Stimulated activated naive CD8-positive, alpha-beta T cell treated with anti-CD3 and anti-CD28 coated beads, Interleukin-15, Interleukin-2, amounts not matched to agents 100 ng/mL and 50 ng/mL, for 24 hours (primary cell): Measurements from ENCODE around the gene RIBC2.

ENCODE experiments used
- H3K27ac Mint-ChIP-seq: one replicate; pipeline ENCODE4 v1.8.0; 2021; ENCODE audit warnings: mild to moderate bottlenecking, mixed read lengths
- H3K27me3 Mint-ChIP-seq: one replicate; pipeline ENCODE4 v1.8.0; 2021; ENCODE audit warnings: mixed read lengths
- H3K36me3 Mint-ChIP-seq: one replicate; pipeline ENCODE4 v1.8.0; 2021; ENCODE audit warnings: low read depth, mixed read lengths
- H3K4me1 Mint-ChIP-seq: one replicate; pipeline ENCODE4 v1.8.0; 2021; ENCODE audit warnings: low read depth, mixed read lengths
- H3K4me3 Mint-ChIP-seq: one replicate; pipeline ENCODE4 v1.8.0; 2021; ENCODE audit warnings: mild to moderate bottlenecking, mixed read lengths
- H3K9me3 Mint-ChIP-seq: one replicate; pipeline ENCODE4 v1.8.0; 2021; ENCODE audit warnings: mixed read lengths

The RIBC2 gene

DNA sequence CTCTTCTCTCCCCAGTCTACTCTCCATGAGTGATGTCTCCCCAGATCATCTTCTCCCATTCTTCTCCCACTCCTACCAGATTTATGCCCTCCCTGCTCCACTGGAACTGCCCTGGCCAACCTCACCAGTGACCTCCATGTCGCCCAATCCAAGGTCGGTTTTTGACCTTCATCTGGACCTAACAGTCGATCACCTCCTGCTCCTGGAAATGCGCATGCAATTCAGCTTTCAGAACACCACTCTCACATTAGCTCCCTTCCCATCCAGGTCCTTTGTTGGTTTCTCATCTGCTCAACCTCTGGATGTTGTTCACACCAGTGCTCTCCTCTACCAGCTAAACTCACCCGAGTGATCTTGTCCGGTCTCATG lies 5.3 kb downstream of the RIBC2 start:
- H3K27me3 Mint-ChIP-seq, result peaks cover 3% of the 10 kb centered on the region
- peaks cover 15% of the 10 kb centered on the region for H3K36me3 Mint-ChIP-seq
- no peak overlapping the region for H3K27ac Mint-ChIP-seq
- no peaks in the 10 kb centered on the region for H3K9me3 Mint-ChIP-seq
- no peak overlapping the region for H3K4me3 Mint-ChIP-seq
- H3K4me1 Mint-ChIP-seq, result peaks cover 11% of the 10 kb centered on the region

DNA sequence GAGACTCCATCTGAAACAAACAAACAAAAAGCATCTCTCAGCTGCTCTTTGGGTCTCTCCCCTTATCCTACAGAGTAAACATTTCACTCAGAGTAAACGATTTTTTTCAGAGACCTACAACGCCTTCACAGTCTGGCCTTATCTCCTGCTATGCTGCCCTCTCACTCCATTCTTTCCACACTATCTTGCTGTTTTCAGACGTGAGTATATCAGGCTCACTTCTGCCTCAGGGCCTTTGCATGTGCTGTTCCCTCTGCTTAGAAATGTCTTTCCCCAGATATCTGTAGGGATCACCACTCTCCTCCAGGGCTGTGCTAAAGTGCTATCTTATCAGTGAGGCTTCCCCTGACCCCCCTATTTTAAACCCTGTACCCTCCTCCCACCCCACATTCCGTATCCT lies 6.5 kb downstream of the RIBC2 start:
- Mint-ChIP-seq H3K27ac (no peak overlapping the region), H3K4me1 (no peaks in the 10 kb centered on the region), H3K36me3 (peaks cover 15% of the 10 kb centered on the region), H3K9me3 (no peaks in the 10 kb centered on the region), H3K27me3 (no peaks in the 10 kb centered on the region), H3K4me3 (no peak overlapping the region)

DNA sequence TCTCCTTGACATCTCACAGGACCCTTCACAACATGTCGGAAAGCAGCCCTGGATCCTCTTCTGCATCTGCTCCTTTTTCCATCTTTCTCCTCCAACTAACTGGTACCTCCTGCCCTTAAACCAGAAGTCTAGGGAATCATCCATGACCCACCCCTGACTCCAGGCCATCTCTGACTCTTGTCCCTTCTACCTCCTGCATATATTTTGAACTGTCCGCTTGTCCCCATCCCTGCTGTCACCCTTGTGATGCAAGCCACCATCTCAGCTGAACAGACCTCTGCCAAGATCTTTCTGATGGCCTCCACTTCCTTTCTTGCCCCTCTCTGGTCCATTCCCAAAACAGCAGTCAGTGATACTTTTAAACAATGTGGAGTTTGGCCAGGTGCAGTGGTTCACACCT lies 7.0 kb downstream of the RIBC2 start:
- Mint-ChIP-seq H3K27me3 (no peaks in the 10 kb centered on the region), H3K4me3 (no peak overlapping the region), H3K4me1 (no peaks in the 10 kb centered on the region), H3K36me3 (peaks cover 15% of the 10 kb centered on the region), H3K27ac (no peak overlapping the region), H3K9me3 (no peaks in the 10 kb centered on the region)

DNA sequence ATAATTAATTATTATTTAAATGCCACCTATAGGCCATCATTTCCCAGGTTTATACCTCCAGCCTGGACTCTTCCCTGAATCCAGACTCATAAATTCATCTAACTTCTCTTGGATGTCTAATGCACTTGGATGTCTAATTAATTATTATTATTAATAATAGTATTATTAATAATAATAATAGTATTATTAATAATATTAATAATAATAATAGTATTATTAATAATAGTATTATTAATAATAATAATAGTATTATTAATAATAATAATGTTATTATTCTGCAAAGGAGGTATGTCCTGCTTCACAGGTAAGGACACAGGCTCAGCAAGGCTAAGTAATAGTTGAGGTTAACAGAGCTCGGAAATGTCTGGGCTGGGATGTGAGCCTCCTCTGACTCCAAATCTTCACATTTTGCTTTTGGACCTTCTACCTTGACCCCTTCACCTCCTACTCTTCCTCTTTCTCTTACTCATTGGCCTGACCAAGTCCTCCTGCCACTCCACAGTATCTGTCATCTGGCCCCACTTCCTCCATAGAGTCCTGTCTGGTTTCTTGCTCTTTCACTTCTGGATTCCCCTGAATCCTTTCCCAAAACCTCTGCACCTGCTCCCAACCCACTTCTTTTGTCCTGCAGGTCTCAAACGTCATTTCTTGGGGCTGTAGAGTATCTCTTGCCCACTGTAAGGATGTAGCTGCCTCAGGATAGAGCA lies 8.0 kb downstream of the RIBC2 start:
- H3K27ac Mint-ChIP-seq, result no peak overlapping the region
- no peaks in the 10 kb centered on the region for H3K27me3 Mint-ChIP-seq
- no peaks in the 10 kb centered on the region for H3K4me1 Mint-ChIP-seq
- H3K36me3 Mint-ChIP-seq, result peaks cover 15% of the 10 kb centered on the region
- no peak overlapping the region for H3K4me3 Mint-ChIP-seq
- no peaks in the 10 kb centered on the region for H3K9me3 Mint-ChIP-seq

DNA sequence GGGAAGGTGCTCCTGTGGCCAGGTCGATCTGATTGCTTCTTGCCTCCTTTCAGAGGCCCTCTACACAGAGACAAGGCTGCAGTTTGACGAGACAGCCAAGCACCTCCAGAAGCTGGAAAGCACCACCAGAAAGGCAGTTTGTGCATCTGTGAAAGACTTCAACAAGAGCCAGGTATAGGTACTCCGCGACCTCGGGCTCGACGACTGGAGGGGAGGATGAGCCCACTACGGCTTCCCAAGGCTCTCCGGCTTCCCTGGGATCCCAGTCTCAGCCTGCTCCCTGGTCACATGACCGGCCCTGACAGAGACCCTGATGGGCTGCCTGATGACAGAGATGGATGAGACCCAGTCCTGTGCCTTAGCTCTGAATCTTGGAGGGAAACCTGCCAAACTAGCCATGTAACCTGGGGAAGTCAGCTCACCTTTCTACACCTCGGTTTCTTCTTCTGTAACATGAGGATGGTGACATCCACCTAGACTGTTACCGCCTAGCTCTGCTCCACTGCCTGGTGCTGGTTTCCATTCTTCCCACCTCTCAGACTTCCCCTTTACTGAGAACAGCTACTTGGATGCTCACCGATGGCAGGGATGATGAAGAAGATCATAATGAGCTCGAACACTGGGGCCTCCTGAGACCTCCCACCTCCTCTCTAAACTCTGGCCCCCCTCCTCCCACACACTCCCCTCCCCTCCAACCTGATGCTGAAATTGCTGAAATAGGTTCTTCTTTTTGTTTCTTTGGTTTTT lies 8.9 kb downstream of the RIBC2 start:
- Mint-ChIP-seq H3K4me1 (no peaks in the 10 kb centered on the region), H3K36me3 (peaks cover 15% of the 10 kb centered on the region), H3K9me3 (no peaks in the 10 kb centered on the region), H3K27ac (no peak overlapping the region), H3K27me3 (no peaks in the 10 kb centered on the region), H3K4me3 (no peak overlapping the region)

DNA sequence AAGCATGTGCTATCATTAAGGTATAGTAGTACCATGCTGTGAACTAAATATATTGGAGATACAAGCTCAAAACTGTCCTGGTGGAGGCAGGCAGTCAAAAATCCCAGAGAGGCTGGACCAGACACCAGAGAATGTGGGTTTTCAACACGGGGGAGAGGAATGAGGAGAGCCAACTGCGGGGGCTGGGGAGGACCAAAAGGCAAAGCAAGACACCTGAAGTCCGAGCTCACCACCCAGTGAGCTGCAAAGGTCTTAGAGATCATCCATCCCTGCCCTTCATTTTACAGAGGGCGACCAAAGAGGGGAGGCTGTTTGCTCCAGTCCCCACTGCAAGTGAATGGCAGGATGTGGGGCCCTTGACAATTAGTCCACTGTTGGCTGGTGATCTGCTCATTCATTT lies 10.0 kb downstream of the RIBC2 start:
- Mint-ChIP-seq H3K4me3 (no peak overlapping the region), H3K27me3 (no peaks in the 10 kb centered on the region), H3K4me1 (no peaks in the 10 kb centered on the region), H3K27ac (no peak overlapping the region), H3K36me3 (peaks cover 15% of the 10 kb centered on the region), H3K9me3 (no peaks in the 10 kb centered on the region)

DNA sequence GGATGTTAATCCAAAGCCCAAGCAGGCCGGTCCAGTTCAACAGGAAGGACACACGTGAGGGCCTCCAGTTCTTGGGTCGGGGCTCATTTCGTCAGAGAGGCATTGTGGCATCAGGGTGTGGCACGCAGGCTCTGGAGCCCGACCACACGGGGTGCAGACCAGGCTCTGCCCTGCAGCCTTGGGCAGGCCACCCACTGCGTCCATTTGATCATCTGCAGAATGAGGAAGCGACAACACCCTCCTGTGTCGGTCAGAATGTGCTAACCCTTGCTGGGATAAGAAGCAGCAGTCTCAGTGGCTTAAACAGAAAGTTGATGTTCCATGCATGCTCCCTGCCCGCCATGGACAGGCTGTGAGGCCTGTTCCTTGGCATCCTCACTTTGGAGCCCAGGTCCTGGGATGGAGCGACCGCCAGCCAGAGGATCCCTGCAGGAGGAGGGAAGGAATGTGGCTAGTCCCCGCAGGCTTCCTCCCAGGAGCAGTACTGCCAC lies 10.8 kb downstream of the RIBC2 start:
- Mint-ChIP-seq H3K9me3 (no peaks in the 10 kb centered on the region), H3K27ac (no peak overlapping the region), H3K36me3 (peaks cover 9% of the 10 kb centered on the region), H3K27me3 (no peaks in the 10 kb centered on the region), H3K4me3 (no peak overlapping the region), H3K4me1 (no peaks in the 10 kb centered on the region)

DNA sequence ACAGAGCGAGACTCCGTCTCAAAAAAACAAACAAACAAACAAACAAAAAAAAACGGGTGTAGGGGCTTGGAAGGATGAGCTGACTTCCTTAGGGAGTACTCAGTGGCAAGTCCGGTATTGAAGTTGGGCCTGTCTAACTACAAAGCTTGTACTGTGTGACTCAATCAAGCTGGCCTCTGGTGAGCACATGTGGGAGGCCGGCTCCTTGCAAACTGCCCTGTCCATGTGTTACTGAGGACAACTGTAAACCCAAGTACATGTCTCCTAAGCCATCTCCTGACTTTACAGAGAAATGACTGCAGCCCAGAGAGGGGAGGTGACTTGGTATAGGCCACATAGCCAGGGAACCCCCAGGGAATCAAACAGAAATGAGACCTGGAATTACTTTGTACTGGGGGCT lies 11.6 kb downstream of the RIBC2 start:
- no peaks in the 10 kb centered on the region for H3K9me3 Mint-ChIP-seq
- no peak overlapping the region for H3K4me3 Mint-ChIP-seq
- no peaks in the 10 kb centered on the region for H3K27me3 Mint-ChIP-seq
- peaks cover 5% of the 10 kb centered on the region for H3K36me3 Mint-ChIP-seq
- no peak overlapping the region for H3K27ac Mint-ChIP-seq
- H3K4me1 Mint-ChIP-seq, result no peaks in the 10 kb centered on the region

DNA sequence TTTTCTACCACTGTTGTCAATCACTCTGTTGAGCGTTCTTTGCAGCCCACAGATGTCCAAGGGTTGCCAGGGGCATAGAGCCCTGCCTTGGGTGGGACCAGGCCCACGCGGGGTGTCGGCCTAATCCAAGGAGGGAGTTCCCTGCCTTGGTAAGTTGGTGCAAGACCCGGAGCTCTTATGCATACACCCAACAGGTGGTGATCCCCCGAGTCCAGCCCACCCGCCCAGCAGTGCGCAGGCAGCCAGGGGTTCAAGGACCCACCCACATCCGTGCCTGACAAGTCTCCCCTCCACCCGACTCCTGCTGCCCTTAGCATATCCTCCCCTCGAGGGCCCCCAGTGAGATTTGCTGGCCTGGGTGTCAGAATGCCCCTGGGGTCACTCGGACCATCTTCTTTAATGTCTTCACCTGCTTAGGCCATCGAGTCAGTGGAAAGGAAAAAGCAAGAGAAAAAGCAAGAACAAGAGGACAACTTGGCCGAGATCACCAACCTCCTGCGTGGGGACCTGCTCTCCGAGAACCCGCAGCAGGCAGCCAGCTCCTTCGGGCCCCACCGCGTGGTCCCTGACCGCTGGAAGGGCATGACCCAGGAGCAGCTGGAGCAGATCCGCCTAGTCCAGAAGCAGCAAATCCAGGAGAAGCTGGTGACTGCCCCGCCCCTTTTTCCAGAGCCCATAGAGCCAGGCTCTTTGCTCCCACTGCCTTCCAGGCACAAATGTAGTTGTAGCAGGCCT lies 12.2 kb downstream of the RIBC2 start:
- no peaks in the 10 kb centered on the region for H3K9me3 Mint-ChIP-seq
- H3K4me3 Mint-ChIP-seq, result no peak overlapping the region
- no peaks in the 10 kb centered on the region for H3K4me1 Mint-ChIP-seq
- H3K27me3 Mint-ChIP-seq, result no peaks in the 10 kb centered on the region
- no peak overlapping the region for H3K27ac Mint-ChIP-seq
- H3K36me3 Mint-ChIP-seq, result peaks cover 4% of the 10 kb centered on the region

DNA sequence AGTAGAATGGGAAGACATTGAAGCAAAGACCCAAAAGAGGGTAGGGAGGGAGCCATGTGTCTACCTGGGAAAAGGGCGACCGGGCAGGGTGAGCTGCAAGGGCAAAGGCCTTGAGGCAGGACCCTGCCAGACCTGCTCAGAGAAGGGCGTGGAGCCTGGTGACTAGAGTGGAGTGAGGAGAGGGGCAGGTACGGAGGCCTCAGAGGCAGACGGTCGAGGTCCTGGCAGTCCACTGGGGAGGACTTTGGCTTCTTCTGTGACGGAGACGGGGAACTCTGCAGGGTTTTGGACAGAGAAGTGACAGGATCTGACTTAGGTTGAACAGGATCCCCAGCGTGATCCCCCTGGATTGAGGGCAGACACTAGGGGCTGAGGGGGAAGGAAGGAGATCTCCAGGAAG lies 12.9 kb downstream of the RIBC2 start:
- H3K27ac Mint-ChIP-seq, result no peak overlapping the region
- H3K27me3 Mint-ChIP-seq, result no peaks in the 10 kb centered on the region
- H3K9me3 Mint-ChIP-seq, result no peaks in the 10 kb centered on the region
- no peaks in the 10 kb centered on the region for H3K4me1 Mint-ChIP-seq
- peaks cover 4% of the 10 kb centered on the region for H3K36me3 Mint-ChIP-seq
- H3K4me3 Mint-ChIP-seq, result no peak overlapping the region

DNA sequence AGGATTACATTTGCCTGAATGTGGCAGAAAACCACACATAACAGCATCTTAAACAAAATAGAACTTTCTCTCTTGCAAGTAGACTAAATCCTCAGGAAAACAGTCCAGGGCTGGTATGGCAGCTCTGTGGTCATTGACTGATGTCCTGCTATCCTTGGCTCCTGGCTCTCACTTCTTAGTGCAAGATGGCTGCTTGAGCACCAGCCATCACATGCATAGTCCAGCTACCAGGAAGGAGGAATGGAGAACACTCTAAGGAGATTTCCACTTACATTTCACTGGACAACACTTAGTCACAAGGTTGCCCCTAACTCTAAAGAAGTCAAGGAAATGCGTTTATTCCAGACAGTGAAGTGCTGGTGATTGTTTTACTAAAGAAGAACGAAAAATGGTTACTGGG lies 13.6 kb downstream of the RIBC2 start:
- H3K27me3 Mint-ChIP-seq, result no peaks in the 10 kb centered on the region
- no peak overlapping the region for H3K4me3 Mint-ChIP-seq
- H3K9me3 Mint-ChIP-seq, result no peaks in the 10 kb centered on the region
- H3K27ac Mint-ChIP-seq, result no peak overlapping the region
- no peaks in the 10 kb centered on the region for H3K36me3 Mint-ChIP-seq
- H3K4me1 Mint-ChIP-seq, result no peaks in the 10 kb centered on the region

DNA sequence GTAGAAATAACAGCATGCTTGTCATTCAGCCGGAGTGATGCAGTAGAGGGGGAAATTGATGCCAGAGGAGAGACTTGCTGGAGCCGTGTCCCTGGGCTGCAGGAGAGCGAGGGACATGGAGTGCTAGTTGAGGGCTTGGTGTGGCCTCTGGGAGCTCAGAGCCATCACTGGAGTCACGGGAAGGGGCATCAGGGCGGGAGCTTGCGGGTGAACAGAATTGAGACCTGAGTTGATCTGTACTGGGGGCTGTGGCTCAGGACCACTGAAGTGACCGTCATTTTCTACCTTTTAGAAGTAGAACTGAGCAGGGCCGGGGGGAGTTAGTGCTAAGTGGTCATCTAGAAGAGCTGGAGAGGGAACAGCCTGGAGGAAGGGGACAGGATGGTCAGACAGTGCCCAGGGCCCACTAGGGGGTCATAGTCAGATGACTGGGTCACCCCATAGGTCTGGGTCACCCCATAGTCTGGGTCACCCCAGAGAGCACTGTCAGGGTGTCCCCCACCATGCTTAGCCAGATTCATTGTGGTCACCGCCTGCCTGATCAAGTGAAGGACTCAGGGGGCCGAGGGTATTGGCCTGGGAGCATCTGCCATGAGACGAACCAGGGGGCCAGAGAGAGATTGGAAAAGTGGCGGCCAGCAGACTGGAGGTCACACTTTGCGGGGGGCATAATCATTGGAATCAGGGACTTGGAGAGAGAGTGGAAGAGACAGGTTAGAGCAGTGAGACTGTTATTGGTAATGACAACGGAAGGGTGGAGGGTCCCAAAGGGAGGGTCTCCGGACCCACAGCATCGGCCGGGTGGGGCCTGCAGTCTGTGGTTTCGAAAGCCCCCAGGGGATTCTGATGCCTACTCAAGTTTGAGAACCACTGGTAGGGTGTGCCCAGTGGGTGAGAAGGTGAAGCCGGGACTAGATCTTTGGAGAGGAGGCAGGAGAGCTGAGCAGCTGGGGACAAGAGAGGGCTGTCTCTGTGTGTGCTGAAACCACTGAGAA lies 15.2 kb downstream of the RIBC2 start:
- no peak overlapping the region for H3K4me3 Mint-ChIP-seq
- no peaks in the 10 kb centered on the region for H3K27me3 Mint-ChIP-seq
- H3K4me1 Mint-ChIP-seq, result no peaks in the 10 kb centered on the region
- H3K36me3 Mint-ChIP-seq, result no peaks in the 10 kb centered on the region
- H3K27ac Mint-ChIP-seq, result no peak overlapping the region
- H3K9me3 Mint-ChIP-seq, result no peaks in the 10 kb centered on the region

DNA sequence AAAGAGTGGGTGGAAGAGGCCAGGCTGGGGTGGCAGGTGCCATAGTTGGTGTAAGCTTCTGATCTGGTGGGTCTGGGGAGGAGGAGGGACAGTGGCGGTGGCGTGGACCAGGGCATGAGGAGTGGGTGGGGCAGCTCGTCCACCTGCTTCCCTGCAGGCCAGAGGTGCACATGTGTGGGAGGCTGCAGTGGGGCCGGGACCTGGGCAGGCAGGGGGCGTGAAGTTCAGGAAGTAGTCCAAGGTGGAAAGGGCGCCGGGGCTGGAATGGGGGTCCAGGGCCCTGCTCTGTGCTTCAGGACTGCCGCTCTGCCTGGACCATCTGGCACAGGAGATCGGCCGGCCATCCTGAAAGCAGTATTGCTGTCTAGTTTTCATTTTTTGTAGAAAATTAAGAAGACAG lies 15.9 kb downstream of the RIBC2 start:
- Mint-ChIP-seq H3K36me3 (no peaks in the 10 kb centered on the region), H3K9me3 (no peaks in the 10 kb centered on the region), H3K27ac (no peak overlapping the region), H3K4me3 (no peak overlapping the region), H3K4me1 (no peaks in the 10 kb centered on the region), H3K27me3 (no peaks in the 10 kb centered on the region)

DNA sequence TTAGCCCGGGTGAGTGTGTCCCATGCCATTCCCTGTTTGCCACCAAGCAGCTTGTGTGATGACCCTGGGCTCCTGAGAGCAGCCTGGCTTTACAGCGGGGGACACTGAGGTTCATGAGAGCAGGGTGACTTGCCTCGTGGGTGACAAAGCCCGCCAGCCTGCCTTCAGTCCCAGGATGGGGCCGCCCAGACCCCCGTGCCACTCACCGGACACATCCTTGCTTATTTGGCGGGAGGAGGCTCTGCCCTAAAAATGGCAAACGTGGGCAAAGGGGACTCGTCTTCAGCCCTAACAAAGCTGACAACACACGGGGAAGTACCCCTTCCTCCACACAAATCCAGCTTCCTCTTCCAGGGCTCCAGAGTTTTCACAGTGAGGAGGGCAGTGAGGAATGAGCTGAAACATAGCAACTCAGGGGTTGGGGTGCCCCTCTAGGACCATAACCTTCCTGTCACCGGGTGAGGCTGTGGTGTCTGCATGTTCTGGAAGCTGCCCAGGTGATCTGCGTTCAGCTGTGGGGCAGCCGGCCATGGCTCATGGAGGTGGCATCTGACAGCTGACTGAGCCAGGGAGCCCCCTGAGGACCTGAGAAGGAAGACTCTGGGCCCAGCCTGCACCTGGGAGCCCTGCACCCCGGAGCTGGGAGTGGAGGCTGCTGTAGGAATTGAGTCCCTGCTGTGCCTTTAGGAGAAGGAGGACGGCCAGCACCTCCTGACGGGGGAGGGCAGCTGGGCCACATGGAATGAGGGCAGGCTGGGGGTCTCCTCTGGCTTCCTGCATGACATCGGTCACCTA lies 16.7 kb downstream of the RIBC2 start:
- Mint-ChIP-seq H3K27me3 (no peaks in the 10 kb centered on the region), H3K36me3 (no peaks in the 10 kb centered on the region), H3K27ac (no peak overlapping the region), H3K4me1 (peaks cover under 1% of the 10 kb centered on the region), H3K9me3 (no peaks in the 10 kb centered on the region), H3K4me3 (no peak overlapping the region)
